ENCODE data around the gene CBX3.

- TF ChIP-seq CTCF (conservative IDR thresholded peaks at IDR 0.05; ENCODE audit: low read depth, low read length) (no peak), EZH2 (IDR thresholded peaks at IDR 0.05; ENCODE audit: low read length, unreplicated experiment) (no peak)
Measured at GRCh38 chr7:26181474-26182227, 19.9 kb upstream of the CBX3 start.

Data from PC-3 (cell line).